ENCODE results near the gene MDH2. TPM values are rescaled to one million over a fixed set of nuclear protein-coding genes. Genes with fewer than 3 reads are reported as not detected.
"Not testable (repeated sequence)": the region's sequence is repeated elsewhere in the genome, so short reads cannot be mapped to it uniquely, and the experiment has no call there.

Gene MDH2
- total RNA-seq, 4 donors from 2014 or later: 92.5 to 160 (median 131) TPM

- peak overlapping the region; percentile 24 to 81 (median 59) for H3K27ac ChIP-seq
- DNase-seq: no peak
- H3K36me3 ChIP-seq: peaks cover 19 to 82% (median 29%) of the 10 kb centered on the region in 3 donors
- WGBS, 2 donors: 64 to 68% methylated on average over 18 of the region's 18 CpGs
- TF ChIP-seq, protein P1, sequence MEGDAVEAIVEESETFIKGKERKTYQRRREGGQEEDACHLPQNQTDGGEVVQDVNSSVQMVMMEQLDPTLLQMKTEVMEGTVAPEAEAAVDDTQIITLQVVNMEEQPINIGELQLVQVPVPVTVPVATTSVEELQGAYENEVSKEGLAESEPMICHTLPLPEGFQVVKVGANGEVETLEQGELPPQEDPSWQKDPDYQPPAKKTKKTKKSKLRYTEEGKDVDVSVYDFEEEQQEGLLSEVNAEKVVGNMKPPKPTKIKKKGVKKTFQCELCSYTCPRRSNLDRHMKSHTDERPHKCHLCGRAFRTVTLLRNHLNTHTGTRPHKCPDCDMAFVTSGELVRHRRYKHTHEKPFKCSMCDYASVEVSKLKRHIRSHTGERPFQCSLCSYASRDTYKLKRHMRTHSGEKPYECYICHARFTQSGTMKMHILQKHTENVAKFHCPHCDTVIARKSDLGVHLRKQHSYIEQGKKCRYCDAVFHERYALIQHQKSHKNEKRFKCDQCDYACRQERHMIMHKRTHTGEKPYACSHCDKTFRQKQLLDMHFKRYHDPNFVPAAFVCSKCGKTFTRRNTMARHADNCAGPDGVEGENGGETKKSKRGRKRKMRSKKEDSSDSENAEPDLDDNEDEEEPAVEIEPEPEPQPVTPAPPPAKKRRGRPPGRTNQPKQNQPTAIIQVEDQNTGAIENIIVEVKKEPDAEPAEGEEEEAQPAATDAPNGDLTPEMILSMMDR (IDR thresholded peaks at IDR 0.05): no peak
- no peak for TF ChIP-seq POLR2A (IDR thresholded peaks at IDR 0.05)
- no peak overlapping the region for H3K4me3 ChIP-seq
- no peaks in the 10 kb centered on the region for H3K27me3 ChIP-seq
- H3K9me3 ChIP-seq: no peaks in the 10 kb centered on the region
- H3K4me1 ChIP-seq: peaks cover 15 to 55% (median 24%) of the 10 kb centered on the region in 3 donors
- intact Hi-C loops (cut with DNase I): no loop called here
Measured at GRCh38 chr7:76054123-76055120, 6.5 kb downstream of the MDH2 start.

GRCh38 chr7:76056241-76056640 is 8.3 kb downstream of the MDH2 start:
- peaks cover 36 to 86% (median 47%) of the 10 kb centered on the region in 3 donors for H3K36me3 ChIP-seq

GRCh38 chr7:76057103-76057812 is 9.4 kb downstream of the MDH2 start:
- no peak for DNase-seq
- intact Hi-C loops (cut with DNase I): no loop called here
- peaks cover 14 to 39% (median 15%) of the 10 kb centered on the region in 3 donors for H3K4me1 ChIP-seq
- no peak overlapping the region for H3K4me3 ChIP-seq
- TF ChIP-seq, protein P1 (IDR thresholded peaks at IDR 0.05): no peak
- no peak for TF ChIP-seq POLR2A (IDR thresholded peaks at IDR 0.05)
- H3K36me3 ChIP-seq: peaks cover 36 to 88% (median 50%) of the 10 kb centered on the region in 3 donors
- no peaks in the 10 kb centered on the region for H3K9me3 ChIP-seq
- no peak overlapping the region for H3K27ac ChIP-seq
- H3K27me3 ChIP-seq: no peaks in the 10 kb centered on the region
- 73 to 81% methylated on average over 14 to 15 of the region's 18 CpGs for WGBS, 2 donors

More at GRCh38 chr7:76056241-76056640, 8.3 kb downstream of the MDH2 start:
- no peaks in the 10 kb centered on the region for H3K27me3 ChIP-seq
- no peak overlapping the region for H3K27ac ChIP-seq
- 77 to 81% methylated on average over 7 of the region's 7 CpGs for WGBS, 2 donors
- H3K4me1 ChIP-seq: peaks cover 14 to 46% (median 15%) of the 10 kb centered on the region in 3 donors
- no peak for DNase-seq
- no peaks in the 10 kb centered on the region for H3K9me3 ChIP-seq
- TF ChIP-seq POLR2A (IDR thresholded peaks at IDR 0.05): no peak
- no peak overlapping the region for H3K4me3 ChIP-seq
- intact Hi-C loops (cut with DNase I): no loop called here

- H3K36me3 ChIP-seq: peaks cover 36 to 93% (median 52%) of the 10 kb centered on the region in 3 donors
- H3K4me1 ChIP-seq: peaks cover 11 to 37% (median 11%) of the 10 kb centered on the region in 3 donors
- H3K4me3 ChIP-seq: no peak overlapping the region
- no peak for DNase-seq
- WGBS, 2 donors: 90% methylated on average over 10 to 11 of the region's 11 CpGs
- intact Hi-C loops (cut with DNase I): no loop called here
- no peaks in the 10 kb centered on the region for H3K9me3 ChIP-seq
- no peak overlapping the region for H3K27ac ChIP-seq
- no peaks in the 10 kb centered on the region for H3K27me3 ChIP-seq
- TF ChIP-seq, protein P1 (IDR thresholded peaks at IDR 0.05): no peak
- no peak for TF ChIP-seq POLR2A (IDR thresholded peaks at IDR 0.05)
Measured at GRCh38 chr7:76057813-76058145, 9.9 kb downstream of the MDH2 start.

- intact Hi-C loops (cut with DNase I); H3K4me3 ChIP-seq; H3K27me3 ChIP-seq; H3K9me3 ChIP-seq; DNase-seq; H3K27ac ChIP-seq: not testable (repeated sequence)
- H3K4me1 ChIP-seq: peaks cover 2 to 37% (median 9%) of the 10 kb centered on the region in 3 donors
- peaks cover 36 to 97% (median 55%) of the 10 kb centered on the region in 3 donors for H3K36me3 ChIP-seq
- 93 to 97% methylated on average over 7 of the region's 7 CpGs for WGBS, 2 donors
Measured at GRCh38 chr7:76058745-76059144, 10.8 kb downstream of the MDH2 start.

All from esophagus squamous epithelium (tissue), 5 donors.